Neural cell (in vitro differentiated cells): ENCODE measurements around the gene CNP. TPM values are rescaled to one million over a fixed set of nuclear protein-coding genes. Genes with fewer than 3 reads are reported as not detected.

Experiments used
- H2AFZ ChIP-seq: fragments of 200-600, 300-800 bp; sonication (generic), shearing (Covaris generic); 2 replicates; pipeline ENCODE4 v1.6.0; 2014; ENCODE audit warnings: low read depth, mild to moderate bottlenecking, antibody characterized with exemption, low read length, moderate library complexity
- H3F3A ChIP-seq: fragments of 200-600 bp; shearing (Covaris generic); 2 replicates; pipeline ENCODE4 v1.6.1; 2016; ENCODE audit warnings: mild to moderate bottlenecking, moderate library complexity, mixed read lengths, antibody characterized with exemption, low read length; ENCODE audit not compliant: insufficient read depth, poor library complexity, severe bottlenecking
- H3K27ac ChIP-seq: fragments of 200-600, 300-800 bp; sonication (generic), shearing (Covaris generic); 2 replicates; pipeline ENCODE4 v1.5.1; 2014; ENCODE audit warnings: mild to moderate bottlenecking, low read length, moderate library complexity
- H3K27me3 ChIP-seq: fragments of 300-800, 200-600 bp; sonication (generic), shearing (Covaris generic); 2 replicates; pipeline ENCODE4 v1.6.0; 2014; ENCODE audit warnings: mild to moderate bottlenecking, low read depth, low read length, moderate library complexity; ENCODE audit not compliant: insufficient read depth
- H3K36me3 ChIP-seq: fragments of 300-800, 200-600 bp; sonication (generic), shearing (Covaris generic); 2 replicates; pipeline ENCODE4 v1.5.1; 2014; ENCODE audit warnings: mild to moderate bottlenecking, antibody characterized with exemption, low read length, moderate library complexity; ENCODE audit not compliant: insufficient read depth
- H3K4me2 ChIP-seq: fragments of 300-800, 200-600 bp; sonication (generic), shearing (Covaris generic); 2 replicates; pipeline ENCODE4 v1.6.0; 2014; ENCODE audit warnings: mild to moderate bottlenecking, low read length
- H3K4me3 ChIP-seq: fragments of 300-800, 200-600 bp; sonication (generic), shearing (Covaris generic); 2 replicates; pipeline ENCODE4 v1.5.1; 2014; ENCODE audit warnings: mild to moderate bottlenecking, low read length, moderate library complexity
- H3K79me2 ChIP-seq: fragments of 200-600 bp; shearing (Covaris generic); replicated peaks from 2 replicates; pipeline ENCODE4 v1.6.0; 2014; ENCODE audit warnings: mild to moderate bottlenecking, low read length, moderate library complexity; ENCODE audit not compliant: insufficient read depth
- H3K9ac ChIP-seq: fragments of 300-800, 200-600 bp; sonication (generic), shearing (Covaris generic); 2 replicates; pipeline ENCODE4 v1.6.1; 2016; ENCODE audit warnings: mild to moderate bottlenecking, low read length, mixed read lengths
- H3K9me2 ChIP-seq: fragments of 200-600 bp; shearing (Covaris generic); 2 replicates; pipeline ENCODE4 v1.6.1; 2016; ENCODE audit warnings: mild to moderate bottlenecking, low read length, mixed read lengths; ENCODE audit not compliant: insufficient read depth
- H3K9me3 ChIP-seq: fragments of 200-600, 300-800 bp; sonication (generic), shearing (Covaris generic); 2 replicates; pipeline ENCODE4 v1.6.1; 2016; ENCODE audit warnings: mild to moderate bottlenecking, mixed run types, low read length, moderate library complexity, mixed read lengths
- H4K20me1 ChIP-seq: fragments of 200-600 bp; shearing (Covaris generic); 2 replicates; pipeline ENCODE4 v1.6.1; 2016; ENCODE audit warnings: mild to moderate bottlenecking, mixed run types; ENCODE audit not compliant: insufficient read depth
- CTCF ChIP-seq: fragments of 450-650 bp; IDR thresholded peaks from 2 replicates; pipeline ENCODE4 v1.5.1; 2014; ENCODE audit warnings: antibody characterized with exemption, mild to moderate bottlenecking, moderate library complexity; ENCODE audit not compliant: poor library complexity, severe bottlenecking
- EP300 ChIP-seq: fragments of 450-650 bp; conservative IDR thresholded peaks from 2 replicates; pipeline ENCODE4 v1.6.1; 2014; ENCODE audit warnings: antibody characterized with exemption, mild to moderate bottlenecking, moderate library complexity; ENCODE audit not compliant: poor library complexity, severe bottlenecking
- EZH2 ChIP-seq: fragments of 200-600, 300-800 bp; shearing (Covaris generic), sonication (generic); IDR thresholded peaks from 2 replicates; pipeline ENCODE4 v1.6.1; 2014; ENCODE audit warnings: antibody characterized with exemption, low read length, borderline replicate concordance, mild to moderate bottlenecking; ENCODE audit not compliant: insufficient read depth, poor library complexity, severe bottlenecking
- MXI1 ChIP-seq: fragments of 450-650 bp; conservative IDR thresholded peaks from 2 replicates; pipeline ENCODE4 v1.6.1; 2014; ENCODE audit warnings: antibody characterized with exemption, mild to moderate bottlenecking; ENCODE audit not compliant: poor library complexity, severe bottlenecking
- POLR2AphosphoS5 ChIP-seq: IDR thresholded peaks from 2 replicates; pipeline ENCODE4 v1.6.1; 2012
- RAD21 ChIP-seq: fragments of 450-650 bp; conservative IDR thresholded peaks from 2 replicates; pipeline ENCODE4 v1.6.1; 2014; ENCODE audit warnings: antibody characterized with exemption, mild to moderate bottlenecking, moderate library complexity
- SMC3 ChIP-seq: fragments of 450-650 bp; conservative IDR thresholded peaks from 2 replicates; pipeline ENCODE4 v1.6.1; 2014; ENCODE audit warnings: antibody characterized with exemption, mild to moderate bottlenecking, moderate library complexity; ENCODE audit not compliant: poor library complexity
- TAF1 ChIP-seq: IDR thresholded peaks from 2 replicates; pipeline ENCODE4 v1.6.1; 2012; ENCODE audit warnings: low read depth
- polyA plus RNA-seq: library from polyadenylated mRNA; depleted of rRNA; stranded (reverse); fragments of >200 nt; gene quantifications from 2 replicates; pipeline ENCODE4 v1.2.3, GENCODE V29; 2014
- TF ChIP-seq, protein P1 (sequence below): IDR thresholded peaks from 2 replicates; pipeline ENCODE4 v1.6.1; 2012; ENCODE audit warnings: borderline replicate concordance

The CNP gene
- polyA plus RNA-seq, 1 donor from 2014 or later: 27.7 TPM

DNA sequence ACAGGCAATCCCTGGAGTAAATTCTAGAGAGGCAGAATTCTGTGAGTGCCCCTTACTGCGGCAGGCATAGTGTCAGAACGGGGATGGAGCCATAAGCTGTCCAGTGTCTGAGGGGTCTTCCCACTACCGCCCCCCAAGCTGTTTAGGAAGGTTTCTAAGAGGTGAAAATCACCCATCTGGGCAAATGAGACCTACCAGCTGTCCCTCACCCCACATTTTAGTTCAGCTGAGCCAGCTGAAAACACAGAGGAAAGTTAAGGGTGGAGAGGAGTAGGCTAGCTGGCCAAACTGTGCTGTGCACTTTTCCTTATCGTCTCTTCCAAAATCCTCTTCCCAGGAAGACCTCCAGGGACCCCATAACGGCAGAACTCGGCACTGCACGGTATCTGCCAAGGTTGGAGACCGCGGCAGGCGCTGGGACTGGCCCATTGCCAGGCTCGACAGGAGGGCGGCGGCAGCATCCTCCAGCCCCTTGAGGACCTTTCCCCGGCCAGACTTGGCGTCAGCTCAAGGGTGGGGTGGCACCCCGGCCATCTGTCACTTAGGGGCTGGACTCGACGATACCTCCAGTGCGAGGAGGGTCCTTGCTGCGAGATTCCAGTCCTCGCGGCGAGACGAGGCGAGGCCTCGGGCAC, 48.8 kb upstream of the CNP start:
- Histone ChIP-seq H3K9me3 (no peaks in the 10 kb centered on the region), H2AFZ (peak overlapping the region; percentile 51), H3K27ac (peak overlapping the region; percentile 89), H3K36me3 (peaks cover 6% of the 10 kb centered on the region), H3K79me2 (peaks cover 58% of the 10 kb centered on the region), H3F3A (no peaks in the 10 kb centered on the region), H3K9me2 (no peaks in the 10 kb centered on the region), H3K27me3 (no peaks in the 10 kb centered on the region), H3K4me3 (peak overlapping the region; percentile 100), H4K20me1 (peaks cover 8% of the 10 kb centered on the region), H3K4me2 (peak overlapping the region; percentile 87), H3K9ac (peak overlapping the region; percentile 95)
- TF ChIP-seq CTCF: peak; percentile 7
- TF ChIP-seq, protein P1, sequence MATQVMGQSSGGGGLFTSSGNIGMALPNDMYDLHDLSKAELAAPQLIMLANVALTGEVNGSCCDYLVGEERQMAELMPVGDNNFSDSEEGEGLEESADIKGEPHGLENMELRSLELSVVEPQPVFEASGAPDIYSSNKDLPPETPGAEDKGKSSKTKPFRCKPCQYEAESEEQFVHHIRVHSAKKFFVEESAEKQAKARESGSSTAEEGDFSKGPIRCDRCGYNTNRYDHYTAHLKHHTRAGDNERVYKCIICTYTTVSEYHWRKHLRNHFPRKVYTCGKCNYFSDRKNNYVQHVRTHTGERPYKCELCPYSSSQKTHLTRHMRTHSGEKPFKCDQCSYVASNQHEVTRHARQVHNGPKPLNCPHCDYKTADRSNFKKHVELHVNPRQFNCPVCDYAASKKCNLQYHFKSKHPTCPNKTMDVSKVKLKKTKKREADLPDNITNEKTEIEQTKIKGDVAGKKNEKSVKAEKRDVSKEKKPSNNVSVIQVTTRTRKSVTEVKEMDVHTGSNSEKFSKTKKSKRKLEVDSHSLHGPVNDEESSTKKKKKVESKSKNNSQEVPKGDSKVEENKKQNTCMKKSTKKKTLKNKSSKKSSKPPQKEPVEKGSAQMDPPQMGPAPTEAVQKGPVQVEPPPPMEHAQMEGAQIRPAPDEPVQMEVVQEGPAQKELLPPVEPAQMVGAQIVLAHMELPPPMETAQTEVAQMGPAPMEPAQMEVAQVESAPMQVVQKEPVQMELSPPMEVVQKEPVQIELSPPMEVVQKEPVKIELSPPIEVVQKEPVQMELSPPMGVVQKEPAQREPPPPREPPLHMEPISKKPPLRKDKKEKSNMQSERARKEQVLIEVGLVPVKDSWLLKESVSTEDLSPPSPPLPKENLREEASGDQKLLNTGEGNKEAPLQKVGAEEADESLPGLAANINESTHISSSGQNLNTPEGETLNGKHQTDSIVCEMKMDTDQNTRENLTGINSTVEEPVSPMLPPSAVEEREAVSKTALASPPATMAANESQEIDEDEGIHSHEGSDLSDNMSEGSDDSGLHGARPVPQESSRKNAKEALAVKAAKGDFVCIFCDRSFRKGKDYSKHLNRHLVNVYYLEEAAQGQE: no peak

DNA sequence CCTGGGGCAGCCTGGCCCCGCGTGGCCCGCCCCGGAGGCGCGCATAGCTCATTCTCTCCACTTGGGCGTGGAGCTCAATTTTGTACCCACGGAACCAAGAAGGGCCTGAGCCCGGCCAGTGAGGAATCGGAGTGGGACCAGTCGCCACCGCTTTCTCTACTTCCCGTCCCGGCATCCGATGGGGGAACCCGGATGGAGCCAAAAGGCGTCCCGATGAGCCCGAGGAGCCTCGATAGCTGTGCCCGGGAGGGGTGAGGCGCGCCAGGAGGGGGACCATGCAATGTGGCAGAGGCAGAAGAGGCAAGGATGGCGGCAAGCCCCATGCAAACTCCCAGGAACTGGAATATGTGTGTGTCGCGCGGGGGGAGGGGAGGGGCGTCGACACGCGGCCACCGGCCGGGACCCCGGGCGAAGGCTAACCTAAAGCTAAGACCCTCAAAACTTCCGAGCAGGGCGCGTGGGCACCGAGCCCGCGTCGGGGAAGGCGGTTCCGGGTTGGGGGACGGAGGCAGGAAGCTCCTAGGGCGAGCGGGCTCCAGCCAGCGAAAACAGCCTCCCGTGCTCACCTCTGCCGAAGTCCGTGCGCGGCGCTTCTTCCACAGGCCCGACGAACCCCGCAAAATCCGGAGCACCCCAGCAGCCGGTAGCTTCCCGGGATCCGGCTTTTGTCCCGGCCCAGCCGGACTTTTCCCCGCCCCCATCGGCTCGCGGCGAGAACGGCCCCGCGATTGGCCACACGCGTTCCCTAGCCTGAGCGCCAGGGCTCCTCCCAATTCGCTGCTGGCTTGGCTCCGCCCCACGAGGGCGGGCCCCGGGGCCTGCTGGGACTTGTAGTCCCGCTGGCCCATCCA, 48.1 kb upstream of the CNP start, which contains the start of gene ACLY:
Gene ACLY (minus strand): TSS at position 638 of the 851 bp plus-strand sequence. CDS start 5,078 bp downstream, outside the sequence.
- Histone ChIP-seq H3K27me3 (no peaks in the 10 kb centered on the region), H3K9me3 (no peaks in the 10 kb centered on the region), H3K36me3 (no peaks in the 10 kb centered on the region), H3K4me3 (peak within 1 kb of the TSS; percentile 100), H3K9ac (peak within 1 kb of the TSS; percentile 95), H3K27ac (peak within 1 kb of the TSS; percentile 89), H3K79me2 (peaks cover 51% of the 10 kb centered on the region), H3K9me2 (no peaks in the 10 kb centered on the region), H4K20me1 (peaks cover 7% of the 10 kb centered on the region), H3K4me2 (peak within 1 kb of the TSS; percentile 87), H2AFZ (peak within 1 kb of the TSS; percentile 88), H3F3A (no peaks in the 10 kb centered on the region)
- TF ChIP-seq TAF1: peak; percentile 58
- peak; percentile 34 for TF ChIP-seq EP300
- TF ChIP-seq, protein P1: peak; percentile 61
- peak; percentile 92 for TF ChIP-seq MXI1
- peak; percentile 24 for TF ChIP-seq SMC3
- TF ChIP-seq CTCF: no peak
- TF ChIP-seq EZH2: no peak
- peak; percentile 88 for TF ChIP-seq POLR2AphosphoS5
- no peak for TF ChIP-seq RAD21
